B cell (primary cell): ENCODE results near the gene KNOP1. TPM values are rescaled to one million over a fixed set of nuclear protein-coding genes. Genes with fewer than 3 reads are reported as not detected.

Source experiments
- ATAC-seq: fragments of 200-7000 bp; cut with Tn5 transposase; one replicate; pipeline ENCODE4 v1.10.0; 2021; ENCODE audit warnings: low read depth, mild to moderate bottlenecking, moderate number of reproducible peaks, moderate library complexity
- CTCF ChIA-PET: fragments of 350-600 bp; sonication (Branson Sonifier 250); formaldehyde crosslinking; loops from one replicate; lab custom pipeline; 2021; ENCODE audit warnings: antibody characterized with exemption, inconsistent platforms; lab: Charles Lee
- POLR2A ChIA-PET: fragments of 350-600 bp; sonication (Branson Sonifier 250); formaldehyde crosslinking; loops from one replicate; lab custom pipeline; 2021; ENCODE audit warnings: antibody characterized with exemption; lab: Charles Lee
- DNase-seq: peaks from one replicate; pipeline ENCODE4 v3.0.0; 2013
- H2AFZ ChIP-seq: 2 replicates; pipeline ENCODE4 v1.6.1; 2012; ENCODE audit warnings: mild to moderate bottlenecking, low read depth, low read length; ENCODE audit not compliant: insufficient read depth, poor library complexity, severe bottlenecking
- H3K27ac ChIP-seq, 2 donors: 1 replicate in 1 of 2; 2 replicates in 1 of 2; pipeline ENCODE4 v1.5.1; 2012 to 2013; ENCODE audit warnings: low read length in 2 of 2, mild to moderate bottlenecking in 2 of 2, moderate library complexity in 1 of 2
- H3K27me3 ChIP-seq, 4 experiments: fragments of 200-600 bp in 1 of 4; sonication (generic) in 1 of 4; replicated peaks in 1 of 4; 1 replicate in 2 of 4; 2 replicates in 2 of 4; pipeline versions ENCODE4 v1.6.1 to v1.7.0; 2013 to 2016; ENCODE audit warnings: low read length in 3 of 4, mild to moderate bottlenecking in 2 of 4, mixed read lengths in 1 of 4, moderate library complexity in 1 of 4; ENCODE audit not compliant: insufficient read depth in 4 of 4, control insufficient read depth in 3 of 4; ENCODE audit errors: control extremely low read depth in 1 of 4
- H3K36me3 ChIP-seq, 2 experiments: replicated peaks in 1 of 2; 1 replicate in 1 of 2; 2 replicates in 1 of 2; pipeline versions ENCODE4 v1.6.1 to v1.7.1; 2013; ENCODE audit warnings: low read length in 1 of 2; ENCODE audit not compliant: insufficient read depth in 2 of 2, control insufficient read depth in 1 of 2; ENCODE audit errors: control extremely low read depth in 1 of 2, extremely low read depth in 1 of 2
- H3K4me1 ChIP-seq, 2 donors: fragments of 200-600 bp in 1 of 2; sonication (generic) in 1 of 2; 1 replicate in 1 of 2; 2 replicates in 1 of 2; pipeline versions ENCODE4 v1.5.1 to v1.6.1; 2013 to 2017; ENCODE audit warnings: low read length in 2 of 2; ENCODE audit not compliant: control insufficient read depth in 2 of 2, insufficient read depth in 2 of 2
- H3K4me2 ChIP-seq: replicated peaks from 2 replicates; pipeline ENCODE3; 2012; ENCODE audit warnings: mild to moderate bottlenecking, low read depth, low read length; ENCODE audit not compliant: poor library complexity, severe bottlenecking
- H3K4me3 ChIP-seq, 5 experiments: fragments of 200-600 bp in 1 of 5; sonication (generic) in 1 of 5; 1 replicate in 3 of 5; 2 replicates in 2 of 5; pipeline versions ENCODE4 v1.5.1 to v1.7.0; 2011 to 2016; ENCODE audit warnings: low read length in 4 of 5, mild to moderate bottlenecking in 4 of 5, low read depth in 2 of 5, control low read depth in 1 of 5, moderate library complexity in 1 of 5; ENCODE audit not compliant: insufficient read depth in 1 of 5; ENCODE audit errors: control extremely low read depth in 1 of 5, extremely low read depth in 1 of 5
- H3K79me2 ChIP-seq: fragments of 200-600 bp; sonication (generic); one replicate; pipeline ENCODE4 v1.6.0; 2016; ENCODE audit warnings: low read length; ENCODE audit not compliant: control insufficient read depth, insufficient read depth
- H3K9ac ChIP-seq: fragments of 200-600 bp; sonication (generic); 2 replicates; pipeline ENCODE4 v1.6.1; 2017; ENCODE audit warnings: mild to moderate bottlenecking, low read length, moderate library complexity
- H3K9me3 ChIP-seq, 3 donors: one replicate each; pipeline versions ENCODE4 v1.6.1 to v1.7.1; 2013; ENCODE audit warnings: low read length in 2 of 3; ENCODE audit not compliant: control insufficient read depth in 2 of 3, insufficient read depth in 1 of 3; ENCODE audit errors: control extremely low read depth in 1 of 3
- H4K20me1 ChIP-seq: 2 replicates; pipeline ENCODE4 v1.6.0; 2012; ENCODE audit warnings: mild to moderate bottlenecking, low read length; ENCODE audit not compliant: insufficient read depth, control insufficient read depth, poor library complexity, severe bottlenecking
- H3K27ac Mint-ChIP-seq: one replicate; pipeline ENCODE4 v1.8.0; 2021; ENCODE audit warnings: mixed read lengths
- H3K27me3 Mint-ChIP-seq: one replicate; pipeline ENCODE4 v1.8.0; 2021; ENCODE audit warnings: mixed read lengths
- H3K4me1 Mint-ChIP-seq: one replicate; pipeline ENCODE4 v1.8.0; 2021; ENCODE audit warnings: mixed read lengths
- H3K4me3 Mint-ChIP-seq: one replicate; pipeline ENCODE4 v1.8.0; 2021; ENCODE audit warnings: mixed read lengths
- H3K9me3 Mint-ChIP-seq: one replicate; pipeline ENCODE4 v1.8.0; 2022; ENCODE audit warnings: mixed read lengths; ENCODE audit not compliant: insufficient read depth
- CTCF ChIP-seq: fragments of 200-600 bp; IDR thresholded peaks from one replicate; pipeline ENCODE4 v1.8.0; 2022; ENCODE audit warnings: antibody characterized with exemption, mild to moderate bottlenecking
- EZH2 ChIP-seq: IDR thresholded peaks from 2 replicates; pipeline ENCODE4 v1.6.1; 2012; ENCODE audit warnings: borderline replicate concordance, low read depth, mild to moderate bottlenecking, moderate library complexity, low read length; ENCODE audit not compliant: insufficient read depth, poor library complexity, severe bottlenecking
- WGBS: methylation state at CpG from one replicate; pipeline ENCODE4 v1.1.5; 2013; ENCODE audit warnings: missing lambda C conversion rate; ENCODE audit not compliant: insufficient coverage; 5-methylcytosine and 5-hydroxymethylcytosine counted together
- intact Hi-C: fragments of 100-400 bp; cut with micrococcal nuclease; formaldehyde crosslinking; loops from one replicate; pipeline ENCODE4 v1.10.0; 2022
- polyA plus RNA-seq: library from polyadenylated mRNA; depleted of rRNA; stranded (reverse); fragments of >200 nt; gene quantifications from 2 replicates; pipeline ENCODE4 v1.2.3, GENCODE V29; 2012
- total RNA-seq, 2 donors: library from RNA; stranded (reverse); fragments of 120-200 nt in 1 of 2; gene quantifications; 1 replicate in 1 of 2; 2 replicates in 1 of 2; pipeline versions ENCODE4 v1.2.3 to v1.2.4, GENCODE V29; 2013 to 2022

KNOP1 gene
- total and polyA plus RNA-seq, 2 donors (not counting 1 experiment from before 2014, with no cell fraction given) = 1.6 to 16.9 TPM

DNA sequence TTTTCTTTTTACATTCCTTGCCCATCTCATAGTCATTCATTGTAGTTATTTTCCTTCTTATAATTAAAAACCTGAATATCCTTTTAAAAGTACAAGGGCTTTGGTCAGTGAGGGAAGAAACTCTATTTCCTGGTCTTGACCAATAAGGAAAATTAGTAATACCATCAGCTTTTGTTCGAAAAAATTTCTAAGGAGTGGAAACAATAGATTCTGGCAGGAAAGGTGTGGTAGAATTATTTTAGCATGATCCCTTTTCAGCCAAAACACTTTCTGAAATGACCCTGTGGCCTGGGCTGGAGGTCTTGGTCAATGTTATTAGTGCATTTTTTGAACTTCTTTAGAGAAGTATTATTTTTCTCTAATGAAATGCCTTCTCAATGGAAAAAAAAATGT lies 36.6 kb upstream of the KNOP1 start:
- Mint-ChIP-seq H3K4me3 (no peak overlapping the region), H3K9me3 (no peaks in the 10 kb centered on the region), H3K27ac (no peak overlapping the region), H3K4me1 (no peaks in the 10 kb centered on the region), H3K27me3 (no peaks in the 10 kb centered on the region)
- no peak overlapping the region for H3K9ac ChIP-seq
- no peaks in the 10 kb centered on the region for H3K4me1 ChIP-seq
- TF ChIP-seq CTCF = no peak
- TF ChIP-seq EZH2 = no peak
- no peaks in the 10 kb centered on the region for H3K27me3 ChIP-seq
- ATAC-seq (no peak), DNase-seq (no peak)
- POLR2A ChIA-PET = no interaction called here
- no peak overlapping the region for H3K27ac ChIP-seq
- no peak overlapping the region for H2AFZ ChIP-seq
- H3K36me3 ChIP-seq = no peaks in the 10 kb centered on the region
- H4K20me1 ChIP-seq = no peaks in the 10 kb centered on the region
- no peaks in the 10 kb centered on the region for H3K9me3 ChIP-seq
- intact Hi-C loops = no loop called here
- H3K79me2 ChIP-seq = no peaks in the 10 kb centered on the region
- no peak overlapping the region for H3K4me3 ChIP-seq
- no peak overlapping the region for H3K4me2 ChIP-seq
- CTCF ChIA-PET = no interaction called here
- WGBS = no CpG with 5 or more reads among the region's 1 CpG

GRCh38 chr16:19753815-19754643 lies 36.0 kb upstream of the KNOP1 start:
- TF ChIP-seq CTCF (no peak), EZH2 (no peak)
- CTCF ChIA-PET = no interaction called here
- H3K27me3 Mint-ChIP-seq = no peaks in the 10 kb centered on the region
- no peaks in the 10 kb centered on the region for H4K20me1 ChIP-seq
- H3K4me1 Mint-ChIP-seq = no peaks in the 10 kb centered on the region
- no peaks in the 10 kb centered on the region for H3K79me2 ChIP-seq
- no peak overlapping the region for H3K4me2 ChIP-seq
- no peak for ATAC-seq
- POLR2A ChIA-PET = no interaction called here
- intact Hi-C loops = no loop called here
- H3K36me3 ChIP-seq = no peaks in the 10 kb centered on the region
- H2AFZ ChIP-seq = no peak overlapping the region
- no peak overlapping the region for H3K27ac ChIP-seq
- DNase-seq = no peak
- no peaks in the 10 kb centered on the region for H3K27me3 ChIP-seq
- H3K4me1 ChIP-seq = no peaks in the 10 kb centered on the region
- no peak overlapping the region for H3K4me3 ChIP-seq
- WGBS = 100% methylated on average over 2 of the region's 12 CpGs
- H3K9ac ChIP-seq = no peak overlapping the region
- H3K9me3 ChIP-seq = no peaks in the 10 kb centered on the region
- no peak overlapping the region for H3K27ac Mint-ChIP-seq
- no peak overlapping the region for H3K4me3 Mint-ChIP-seq
- H3K9me3 Mint-ChIP-seq = no peaks in the 10 kb centered on the region
